Caco-2 (cell line): Measurements from ENCODE around the gene SCN9A. TPM values are rescaled to one million over a fixed set of nuclear protein-coding genes. Genes with fewer than 3 reads are reported as not detected.
A peak's percentile ranks its signal among the peaks of the same experiment; 100 is the strongest.

ENCODE experiments used
- BruUV-seq: library from RNA; stranded (reverse); fragments of 400-500 nt; replicated peaks from 2 replicates; lab custom pipeline; 2021; lab: Mats Ljungman, UMichigan
- CTCF ChIA-PET: fragments of 300-600 bp; sonication (Branson Sonifier 250); formaldehyde crosslinking; loops from one replicate; lab custom pipeline; 2022; ENCODE audit warnings: antibody characterized with exemption; lab: Charles Lee
- POLR2A ChIA-PET: fragments of 300-600 bp; sonication (Branson Sonifier 250); formaldehyde crosslinking; loops from one replicate; lab custom pipeline; 2022; ENCODE audit warnings: antibody characterized with exemption; lab: Charles Lee
- DNase-seq, 2 experiments: peaks; one replicate each; pipeline versions ENCODE4 v3.0.0 to v3.0.0-alpha.2; 2020 to 2022
- H3K27me3 ChIP-seq: replicated peaks from 2 replicates; pipeline ENCODE4 v1.6.0; 2011; ENCODE audit warnings: low read length; ENCODE audit not compliant: control insufficient read depth, insufficient read depth
- H3K36me3 ChIP-seq: 2 replicates; pipeline ENCODE4 v1.5.1; 2011; ENCODE audit warnings: low read length; ENCODE audit not compliant: control insufficient read depth, insufficient read depth
- H3K4me1 ChIP-seq: fragments of 250-450 bp; sonication (Bioruptor Pico); 2 replicates; pipeline ENCODE4 v1.5.1; 2020; ENCODE audit warnings: mild to moderate bottlenecking
- H3K4me3 ChIP-seq: 2 replicates; pipeline ENCODE4 v1.5.1; 2011; ENCODE audit warnings: low read depth, mild to moderate bottlenecking, control low read depth, low read length
- H3K9me3 ChIP-seq: fragments of 250-450 bp; sonication (Bioruptor Pico); 2 replicates; pipeline ENCODE4 v1.5.1; 2020; ENCODE audit warnings: mild to moderate bottlenecking, moderate library complexity
- H3K27ac Mint-ChIP-seq: one replicate; pipeline ENCODE4 v1.8.0; 2022; ENCODE audit warnings: mixed read lengths; ENCODE audit not compliant: unreplicated experiment
- H3K27me3 Mint-ChIP-seq: one replicate; pipeline ENCODE4 v1.8.0; 2022; ENCODE audit warnings: mixed read lengths; ENCODE audit not compliant: insufficient read depth, unreplicated experiment
- H3K36me3 Mint-ChIP-seq: one replicate; pipeline ENCODE4 v1.8.0; 2022; ENCODE audit warnings: mild to moderate bottlenecking, mixed read lengths; ENCODE audit not compliant: insufficient read depth, unreplicated experiment
- H3K4me1 Mint-ChIP-seq: one replicate; pipeline ENCODE4 v1.8.0; 2022; ENCODE audit warnings: low read depth, mixed read lengths; ENCODE audit not compliant: unreplicated experiment
- H3K4me3 Mint-ChIP-seq: one replicate; pipeline ENCODE4 v1.8.0; 2022; ENCODE audit warnings: mild to moderate bottlenecking, moderate library complexity, mixed read lengths; ENCODE audit not compliant: unreplicated experiment
- H3K9me3 Mint-ChIP-seq: one replicate; pipeline ENCODE4 v1.8.0; 2022; ENCODE audit warnings: mixed read lengths; ENCODE audit not compliant: unreplicated experiment
- intact Hi-C: fragments of 100-400 bp; cut with micrococcal nuclease; formaldehyde crosslinking; loops from one replicate; pipeline ENCODE4 v1.10.0; 2022; ENCODE audit not compliant: unreplicated experiment
- total RNA-seq: library from RNA; stranded (reverse); gene quantifications from 2 replicates; pipeline ENCODE4 v1.2.3, GENCODE V29; 2022
- TF ChIP-seq, protein P1 (sequence below), 2 experiments: fragments of 200-600 bp in 1 of 2; IDR thresholded peaks; 1 replicate in 1 of 2; 2 replicates in 1 of 2; pipeline versions ENCODE4 v1.5.1 to v1.8.0; 2011 to 2022; ENCODE audit warnings: antibody characterized with exemption in 1 of 2, control low read depth in 1 of 2, inconsistent platforms in 1 of 2, low read depth in 1 of 2, low read length in 1 of 2, mild to moderate bottlenecking in 1 of 2, moderate library complexity in 1 of 2; ENCODE audit not compliant: insufficient read depth in 1 of 2, severe bottlenecking in 1 of 2, unreplicated experiment in 1 of 2

Gene SCN9A
- total RNA-seq, 1 experiment from 2014 or later: 18.5 TPM

DNA sequence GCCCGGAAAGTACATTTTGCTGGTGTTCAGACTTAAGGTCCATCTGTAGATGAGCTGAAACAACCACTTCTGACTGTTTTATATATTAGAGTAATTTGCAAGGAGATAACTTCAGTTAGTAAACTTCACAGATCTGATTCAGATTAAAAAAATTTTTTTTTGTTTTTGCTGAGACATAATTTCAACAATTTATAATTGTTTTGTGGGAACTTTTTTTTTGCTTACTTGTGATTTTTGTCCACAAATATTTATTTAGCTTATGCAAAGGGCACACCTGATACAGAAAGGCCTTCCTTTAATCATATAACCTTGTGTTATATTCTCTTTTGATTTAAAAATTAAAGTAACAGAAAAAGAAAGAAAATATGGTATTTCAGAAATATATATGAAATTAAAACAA is 9.6 kb upstream of the SCN9A start:
- Mint-ChIP-seq H3K27me3 (peaks cover 8% of the 10 kb centered on the region), H3K4me1 (no peaks in the 10 kb centered on the region), H3K9me3 (no peaks in the 10 kb centered on the region), H3K27ac (no peak overlapping the region), H3K36me3 (no peaks in the 10 kb centered on the region), H3K4me3 (no peak overlapping the region)
- Histone ChIP-seq H3K9me3 (no peaks in the 10 kb centered on the region), H3K4me1 (no peaks in the 10 kb centered on the region), H3K36me3 (no peaks in the 10 kb centered on the region), H3K27me3 (no peaks in the 10 kb centered on the region), H3K4me3 (no peak overlapping the region)
- TF ChIP-seq, protein P1, sequence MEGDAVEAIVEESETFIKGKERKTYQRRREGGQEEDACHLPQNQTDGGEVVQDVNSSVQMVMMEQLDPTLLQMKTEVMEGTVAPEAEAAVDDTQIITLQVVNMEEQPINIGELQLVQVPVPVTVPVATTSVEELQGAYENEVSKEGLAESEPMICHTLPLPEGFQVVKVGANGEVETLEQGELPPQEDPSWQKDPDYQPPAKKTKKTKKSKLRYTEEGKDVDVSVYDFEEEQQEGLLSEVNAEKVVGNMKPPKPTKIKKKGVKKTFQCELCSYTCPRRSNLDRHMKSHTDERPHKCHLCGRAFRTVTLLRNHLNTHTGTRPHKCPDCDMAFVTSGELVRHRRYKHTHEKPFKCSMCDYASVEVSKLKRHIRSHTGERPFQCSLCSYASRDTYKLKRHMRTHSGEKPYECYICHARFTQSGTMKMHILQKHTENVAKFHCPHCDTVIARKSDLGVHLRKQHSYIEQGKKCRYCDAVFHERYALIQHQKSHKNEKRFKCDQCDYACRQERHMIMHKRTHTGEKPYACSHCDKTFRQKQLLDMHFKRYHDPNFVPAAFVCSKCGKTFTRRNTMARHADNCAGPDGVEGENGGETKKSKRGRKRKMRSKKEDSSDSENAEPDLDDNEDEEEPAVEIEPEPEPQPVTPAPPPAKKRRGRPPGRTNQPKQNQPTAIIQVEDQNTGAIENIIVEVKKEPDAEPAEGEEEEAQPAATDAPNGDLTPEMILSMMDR (IDR thresholded peaks at IDR 0.05; ENCODE audit: insufficient read depth in 1 of 2, low read depth in 1 of 2, low read length in 1 of 2, severe bottlenecking in 1 of 2, unreplicated experiment in 1 of 2): no peak
- no TSS peak for BruUV-seq
- CTCF ChIA-PET: interaction anchor here (1.7 kb wide), 1 partner anchor 10 kb away, joined by 6 read pairs; the partner anchor contains the start of gene SCN9A
- intact Hi-C loops: loop anchor here (2.0 to 5.0 kb wide), 2 partner anchors 33 kb away; no protein-coding TSS in a partner anchor
- DNase-seq: no peak
- POLR2A ChIA-PET: no interaction called here

DNA sequence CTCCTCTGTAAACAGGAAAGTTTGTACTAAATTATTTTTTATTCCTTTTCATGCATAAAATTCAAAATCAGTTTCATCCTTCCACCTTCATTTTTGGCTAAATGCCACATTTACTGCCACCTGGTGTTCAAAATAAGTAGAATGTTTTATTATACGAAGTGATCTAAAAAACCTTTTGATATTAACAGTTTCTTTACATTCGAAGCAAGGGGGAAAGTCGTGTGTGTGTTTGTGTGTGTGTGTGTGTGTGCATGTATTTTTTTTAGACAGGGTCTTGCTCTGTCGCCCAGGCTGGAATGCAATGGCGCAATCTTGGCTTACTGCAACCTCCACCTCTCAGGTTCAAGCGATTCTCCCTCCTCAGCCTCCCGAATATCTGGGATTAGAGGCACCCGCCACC is 9.0 kb upstream of the SCN9A start:
- Histone ChIP-seq H3K4me1 (no peaks in the 10 kb centered on the region), H3K9me3 (no peaks in the 10 kb centered on the region), H3K27me3 (no peaks in the 10 kb centered on the region), H3K4me3 (no peak overlapping the region), H3K36me3 (no peaks in the 10 kb centered on the region)
- Mint-ChIP-seq H3K27me3 (peaks cover 8% of the 10 kb centered on the region), H3K36me3 (no peaks in the 10 kb centered on the region), H3K4me3 (no peak overlapping the region), H3K9me3 (no peaks in the 10 kb centered on the region), H3K27ac (no peak overlapping the region), H3K4me1 (no peaks in the 10 kb centered on the region)
- ChIA-PET POLR2A (no interaction called here), CTCF (interaction anchor here (1.7 kb wide), 1 partner anchor 9 kb away, joined by 6 read pairs; the partner anchor contains the start of gene SCN9A)
- BruUV-seq: no TSS peak
- intact Hi-C loops: loop anchor here (1.0 to 5.0 kb wide), 4 partner anchors 8 to 34 kb away; no protein-coding TSS in a partner anchor
- TF ChIP-seq, protein P1 (IDR thresholded peaks at IDR 0.05; ENCODE audit: insufficient read depth in 1 of 2, low read depth in 1 of 2, low read length in 1 of 2, severe bottlenecking in 1 of 2, unreplicated experiment in 1 of 2): peak in 1 of 2 experiments; percentile 28
- peak in 1 of 2 experiments; percentile 11 for DNase-seq

DNA sequence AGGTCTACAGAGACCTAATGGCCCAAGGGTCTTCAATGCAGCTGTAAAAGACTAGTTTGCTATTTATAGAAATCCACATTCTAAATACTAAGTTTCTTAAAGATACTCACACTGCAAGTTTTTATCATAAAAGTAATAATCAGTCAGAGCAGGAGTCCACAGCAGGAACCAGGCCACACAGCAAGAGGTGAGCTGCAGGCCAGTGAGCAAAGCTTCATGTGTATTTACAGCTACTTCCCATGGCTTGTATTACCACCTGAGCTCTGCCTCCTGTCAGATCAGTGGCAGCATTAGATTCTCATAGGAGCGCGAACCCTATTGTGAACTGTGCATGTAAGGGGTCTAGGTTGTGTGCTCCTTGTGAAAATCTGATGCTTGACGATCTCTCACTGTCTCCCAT is 6.7 kb upstream of the SCN9A start:
- Histone ChIP-seq H3K4me3 (no peak overlapping the region), H3K36me3 (no peaks in the 10 kb centered on the region), H3K9me3 (no peaks in the 10 kb centered on the region), H3K4me1 (no peaks in the 10 kb centered on the region), H3K27me3 (no peaks in the 10 kb centered on the region)
- intact Hi-C loops: no loop called here
- Mint-ChIP-seq H3K9me3 (no peaks in the 10 kb centered on the region), H3K4me3 (no peak overlapping the region), H3K36me3 (no peaks in the 10 kb centered on the region), H3K27me3 (peaks cover 5% of the 10 kb centered on the region), H3K4me1 (no peaks in the 10 kb centered on the region), H3K27ac (no peak overlapping the region)
- DNase-seq: no peak
- ChIA-PET POLR2A (no interaction called here), CTCF (no interaction called here)
- BruUV-seq: no TSS peak
- TF ChIP-seq, protein P1 (IDR thresholded peaks at IDR 0.05; ENCODE audit: insufficient read depth in 1 of 2, low read depth in 1 of 2, low read length in 1 of 2, severe bottlenecking in 1 of 2, unreplicated experiment in 1 of 2): no peak
